ENCODE results near the gene CAPN14.

Gene CAPN14

DNA sequence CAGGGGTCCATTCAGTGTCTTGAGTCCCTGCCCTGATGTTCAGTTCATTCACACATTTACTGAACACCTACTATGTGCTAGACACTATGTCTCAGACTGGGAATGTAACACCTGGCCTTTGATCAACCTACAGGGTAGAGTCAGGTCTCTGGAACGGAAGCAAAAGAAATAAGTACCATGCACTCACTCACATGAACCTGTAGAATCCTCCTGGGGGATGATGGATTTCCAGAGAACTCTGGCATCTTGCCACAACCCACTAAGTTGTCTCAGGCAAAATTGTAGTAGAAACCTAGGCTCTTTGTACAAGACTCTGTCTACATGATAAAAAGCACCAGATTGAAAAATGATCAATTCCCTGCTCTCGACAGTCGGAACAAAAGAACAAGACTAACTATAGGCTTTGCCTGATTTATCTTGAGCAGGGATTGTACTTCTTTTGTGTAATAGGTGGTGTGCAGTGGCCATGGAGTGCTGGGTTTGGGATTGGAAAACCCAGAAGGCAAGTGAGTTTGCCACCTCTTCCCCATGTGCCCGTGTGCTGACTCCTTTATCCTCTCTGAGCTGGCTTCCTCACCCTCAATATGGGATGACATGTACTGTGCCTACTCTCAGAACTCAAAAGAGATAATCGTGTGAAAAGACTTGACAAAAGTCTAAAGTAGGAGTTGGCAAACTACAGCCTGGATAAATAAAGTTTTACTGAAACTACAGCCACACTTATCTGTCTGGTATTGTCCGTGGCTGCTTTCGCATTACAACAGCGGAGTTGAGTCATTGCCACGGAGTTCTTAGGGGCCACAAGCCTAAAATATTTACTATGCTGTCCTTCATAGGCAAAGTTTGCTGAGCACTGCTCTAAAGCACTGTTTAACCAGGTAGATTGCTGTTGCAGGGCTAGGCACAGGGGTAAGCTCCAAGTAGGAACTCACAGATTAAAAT is 4.4 kb downstream of the CAPN14 start:
- Histone ChIP-seq H3K27me3 (ENCODE audit: control insufficient read depth in 2 of 2, insufficient read depth in 2 of 2, low read length in 2 of 2) (no peaks in the 10 kb centered on the region), H3K4me1 (ENCODE audit: control insufficient read depth in 2 of 2, insufficient read depth in 2 of 2, low read length in 2 of 2) (no peaks in the 10 kb centered on the region), H3K36me3 (ENCODE audit: control insufficient read depth in 2 of 2, insufficient read depth in 2 of 2, low read length in 2 of 2) (no peaks in the 10 kb centered on the region), H3K4me3 (ENCODE audit: low read length in 2 of 2) (no peak overlapping the region), H3K9me3 (ENCODE audit: control insufficient read depth in 2 of 2, low read length in 2 of 2) (no peaks in the 10 kb centered on the region), H3K27ac (ENCODE audit: low read depth in 2 of 2, low read length in 2 of 2) (no peak overlapping the region), H3K9ac (ENCODE audit: low read depth in 1 of 2, low read length in 2 of 2) (no peak overlapping the region)

DNA sequence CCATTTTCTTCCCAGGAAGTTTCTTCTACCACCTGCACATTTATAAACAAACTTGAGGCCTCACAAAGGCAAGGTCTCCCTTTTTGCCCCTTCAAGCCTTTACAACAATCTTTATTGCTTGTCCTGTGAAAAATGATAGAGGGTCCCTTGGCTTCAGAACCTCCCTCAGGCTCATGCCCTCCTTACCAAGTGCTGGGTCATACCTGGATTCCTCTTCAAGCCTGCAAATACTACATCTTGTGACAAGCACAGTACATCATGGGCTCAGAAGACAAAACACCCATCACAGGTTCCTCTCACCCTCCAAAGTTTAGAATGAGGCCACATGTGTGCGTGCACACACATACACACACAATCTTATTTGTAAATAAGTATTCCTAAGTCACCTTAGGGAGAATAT is 9.1 kb downstream of the CAPN14 start:
- no peak overlapping the region for H3K27ac ChIP-seq (ENCODE audit: low read depth in 2 of 2, low read length in 2 of 2)
- H3K4me1 ChIP-seq (ENCODE audit: control insufficient read depth in 2 of 2, insufficient read depth in 2 of 2, low read length in 2 of 2) = no peaks in the 10 kb centered on the region
- H3K9ac ChIP-seq (ENCODE audit: low read depth in 1 of 2, low read length in 2 of 2) = no peak overlapping the region
- no peaks in the 10 kb centered on the region for H3K36me3 ChIP-seq (ENCODE audit: control insufficient read depth in 2 of 2, insufficient read depth in 2 of 2, low read length in 2 of 2)
- H3K27me3 ChIP-seq (ENCODE audit: control insufficient read depth in 2 of 2, insufficient read depth in 2 of 2, low read length in 2 of 2) = no peaks in the 10 kb centered on the region
- H3K4me3 ChIP-seq (ENCODE audit: low read length in 2 of 2) = no peak overlapping the region
- H3K9me3 ChIP-seq (ENCODE audit: control insufficient read depth in 2 of 2, low read length in 2 of 2) = no peaks in the 10 kb centered on the region

DNA sequence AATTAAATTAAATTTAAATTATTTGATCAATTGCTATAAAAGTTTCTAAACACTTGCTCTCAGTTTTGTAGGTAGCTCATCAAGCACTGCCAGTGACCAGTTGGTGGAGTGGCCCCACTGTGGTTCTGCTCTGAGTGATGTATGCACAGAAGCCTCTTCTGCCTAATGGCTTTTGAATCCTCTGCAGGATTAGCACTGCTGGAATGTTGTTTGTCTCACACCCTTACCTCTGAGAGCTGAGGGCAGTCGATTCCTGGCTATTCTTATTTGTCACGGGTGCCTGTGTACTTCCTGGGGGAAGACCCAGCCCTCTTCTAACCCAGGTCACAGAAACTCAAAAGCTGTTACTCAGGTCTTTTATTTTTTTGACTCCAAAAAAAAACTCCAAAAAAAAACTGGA is 9.5 kb downstream of the CAPN14 start:
- H3K36me3 ChIP-seq (ENCODE audit: control insufficient read depth in 2 of 2, insufficient read depth in 2 of 2, low read length in 2 of 2) = no peaks in the 10 kb centered on the region
- no peaks in the 10 kb centered on the region for H3K4me1 ChIP-seq (ENCODE audit: control insufficient read depth in 2 of 2, insufficient read depth in 2 of 2, low read length in 2 of 2)
- H3K9me3 ChIP-seq (ENCODE audit: control insufficient read depth in 2 of 2, low read length in 2 of 2) = no peaks in the 10 kb centered on the region
- H3K27ac ChIP-seq (ENCODE audit: low read depth in 2 of 2, low read length in 2 of 2) = no peak overlapping the region
- H3K4me3 ChIP-seq (ENCODE audit: low read length in 2 of 2) = no peak overlapping the region
- H3K9ac ChIP-seq (ENCODE audit: low read depth in 1 of 2, low read length in 2 of 2) = no peak overlapping the region
- no peaks in the 10 kb centered on the region for H3K27me3 ChIP-seq (ENCODE audit: control insufficient read depth in 2 of 2, insufficient read depth in 2 of 2, low read length in 2 of 2)

DNA sequence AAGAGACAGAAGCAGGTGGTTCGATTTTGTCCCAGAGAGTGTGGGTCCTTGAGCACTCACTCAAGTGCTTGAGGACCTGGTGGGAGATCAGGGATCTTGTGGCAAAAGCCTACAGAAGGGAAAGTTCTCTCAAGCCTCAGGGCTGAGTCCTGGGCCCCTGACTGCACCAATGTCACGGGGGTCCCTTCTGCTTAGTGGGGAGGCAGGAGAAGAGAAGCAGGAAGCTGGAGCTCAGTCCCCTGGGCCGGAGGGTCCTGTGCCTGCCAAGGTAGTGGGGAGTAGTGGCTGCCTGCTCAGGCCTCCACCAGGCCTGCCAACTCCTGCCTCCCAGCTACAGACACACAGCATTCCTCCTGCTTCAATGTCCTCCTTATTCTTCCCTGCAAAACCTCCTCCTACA is 11.7 kb downstream of the CAPN14 start:
- Histone ChIP-seq H3K27ac (ENCODE audit: low read depth in 2 of 2, low read length in 2 of 2) (no peak overlapping the region), H3K4me3 (ENCODE audit: low read length in 2 of 2) (no peak overlapping the region), H3K4me1 (ENCODE audit: control insufficient read depth in 2 of 2, insufficient read depth in 2 of 2, low read length in 2 of 2) (no peaks in the 10 kb centered on the region), H3K9me3 (ENCODE audit: control insufficient read depth in 2 of 2, low read length in 2 of 2) (no peaks in the 10 kb centered on the region), H3K27me3 (ENCODE audit: control insufficient read depth in 2 of 2, insufficient read depth in 2 of 2, low read length in 2 of 2) (no peaks in the 10 kb centered on the region), H3K36me3 (ENCODE audit: control insufficient read depth in 2 of 2, insufficient read depth in 2 of 2, low read length in 2 of 2) (no peaks in the 10 kb centered on the region), H3K9ac (ENCODE audit: low read depth in 1 of 2, low read length in 2 of 2) (no peak overlapping the region)

DNA sequence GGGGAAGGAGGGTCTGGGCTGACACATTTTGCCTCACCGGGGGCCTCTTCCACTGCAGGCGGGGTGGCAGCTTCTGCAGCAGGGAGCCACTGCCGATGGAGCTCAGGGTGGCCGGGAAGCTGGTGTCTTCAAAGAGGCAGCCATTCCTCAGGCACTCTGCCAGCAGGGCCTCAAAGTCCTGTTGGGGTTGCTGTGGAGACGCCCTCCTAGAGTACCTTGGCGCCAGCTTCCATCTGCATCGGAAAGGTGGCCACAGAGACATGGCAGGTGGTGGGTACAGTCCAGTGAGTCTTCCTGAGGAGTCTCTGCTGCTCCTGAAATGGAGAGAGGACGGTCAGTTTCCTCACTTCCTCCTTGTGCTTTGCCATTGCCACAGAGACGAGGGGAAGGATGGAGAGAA is 12.1 kb downstream of the CAPN14 start:
- H3K4me3 ChIP-seq (ENCODE audit: low read length in 2 of 2) = no peak overlapping the region

DNA sequence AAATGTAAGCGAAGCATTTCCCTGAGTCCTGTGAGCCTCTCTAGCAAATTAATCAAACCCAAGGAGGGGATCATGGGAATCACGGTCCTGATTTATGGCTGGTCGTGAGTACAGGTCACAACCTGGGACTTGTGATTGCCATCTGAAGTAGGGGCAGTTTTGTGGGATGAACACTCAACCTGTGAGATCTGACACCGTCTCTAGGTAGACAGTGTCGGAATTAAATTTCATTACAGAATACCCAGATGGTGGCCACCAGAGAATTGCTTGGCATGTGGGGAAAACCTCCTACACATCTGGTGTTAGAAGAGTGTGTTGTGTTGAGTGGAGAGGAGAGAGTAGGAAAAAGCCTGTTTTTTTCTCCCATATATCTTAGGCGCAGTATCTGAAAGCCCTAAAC is 12.5 kb downstream of the CAPN14 start:
- Histone ChIP-seq H3K27me3 (ENCODE audit: control insufficient read depth in 2 of 2, insufficient read depth in 2 of 2, low read length in 2 of 2) (no peaks in the 10 kb centered on the region), H3K36me3 (ENCODE audit: control insufficient read depth in 2 of 2, insufficient read depth in 2 of 2, low read length in 2 of 2) (no peaks in the 10 kb centered on the region), H3K27ac (ENCODE audit: low read depth in 2 of 2, low read length in 2 of 2) (no peak overlapping the region), H3K4me1 (ENCODE audit: control insufficient read depth in 2 of 2, insufficient read depth in 2 of 2, low read length in 2 of 2) (no peaks in the 10 kb centered on the region), H3K9me3 (ENCODE audit: control insufficient read depth in 2 of 2, low read length in 2 of 2) (no peaks in the 10 kb centered on the region), H3K4me3 (ENCODE audit: low read length in 2 of 2) (no peak overlapping the region), H3K9ac (ENCODE audit: low read depth in 1 of 2, low read length in 2 of 2) (no peak overlapping the region)

More for the DNA sequence above, 12.1 kb downstream of the CAPN14 start:
- H3K4me1 ChIP-seq (ENCODE audit: control insufficient read depth in 2 of 2, insufficient read depth in 2 of 2, low read length in 2 of 2) = no peaks in the 10 kb centered on the region
- no peaks in the 10 kb centered on the region for H3K9me3 ChIP-seq (ENCODE audit: control insufficient read depth in 2 of 2, low read length in 2 of 2)
- no peak overlapping the region for H3K9ac ChIP-seq (ENCODE audit: low read depth in 1 of 2, low read length in 2 of 2)
- H3K36me3 ChIP-seq (ENCODE audit: control insufficient read depth in 2 of 2, insufficient read depth in 2 of 2, low read length in 2 of 2) = no peaks in the 10 kb centered on the region
- H3K27me3 ChIP-seq (ENCODE audit: control insufficient read depth in 2 of 2, insufficient read depth in 2 of 2, low read length in 2 of 2) = no peaks in the 10 kb centered on the region
- H3K27ac ChIP-seq (ENCODE audit: low read depth in 2 of 2, low read length in 2 of 2) = no peak overlapping the region

DNA sequence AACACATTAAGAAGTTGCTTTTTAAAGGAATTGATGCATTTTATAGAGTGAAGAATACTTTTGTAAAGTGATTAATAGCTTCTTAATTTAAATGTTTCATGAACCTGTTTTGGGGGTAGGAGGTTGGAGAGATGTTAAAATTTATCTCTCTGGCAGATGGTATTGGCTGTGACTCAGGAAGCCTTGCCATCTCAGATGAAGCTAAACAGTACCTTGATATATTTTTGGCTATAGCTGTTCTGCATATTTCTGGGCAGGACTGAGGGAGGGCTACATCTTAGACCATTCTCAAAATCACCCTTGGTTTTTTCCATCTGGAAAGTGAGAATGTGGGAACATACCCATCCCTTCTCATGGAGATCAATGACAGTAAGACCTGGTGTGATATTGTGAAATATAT is 13.4 kb downstream of the CAPN14 start:
- Histone ChIP-seq H3K27me3 (ENCODE audit: control insufficient read depth in 2 of 2, insufficient read depth in 2 of 2, low read length in 2 of 2) (peaks cover 0 to 2% of the 10 kb centered on the region in 2 donors), H3K9ac (ENCODE audit: low read depth in 1 of 2, low read length in 2 of 2) (no peak overlapping the region), H3K36me3 (ENCODE audit: control insufficient read depth in 2 of 2, insufficient read depth in 2 of 2, low read length in 2 of 2) (no peaks in the 10 kb centered on the region), H3K9me3 (ENCODE audit: control insufficient read depth in 2 of 2, low read length in 2 of 2) (no peaks in the 10 kb centered on the region), H3K4me1 (ENCODE audit: control insufficient read depth in 2 of 2, insufficient read depth in 2 of 2, low read length in 2 of 2) (no peaks in the 10 kb centered on the region), H3K4me3 (ENCODE audit: low read length in 2 of 2) (no peak overlapping the region), H3K27ac (ENCODE audit: low read depth in 2 of 2, low read length in 2 of 2) (no peak overlapping the region)

DNA sequence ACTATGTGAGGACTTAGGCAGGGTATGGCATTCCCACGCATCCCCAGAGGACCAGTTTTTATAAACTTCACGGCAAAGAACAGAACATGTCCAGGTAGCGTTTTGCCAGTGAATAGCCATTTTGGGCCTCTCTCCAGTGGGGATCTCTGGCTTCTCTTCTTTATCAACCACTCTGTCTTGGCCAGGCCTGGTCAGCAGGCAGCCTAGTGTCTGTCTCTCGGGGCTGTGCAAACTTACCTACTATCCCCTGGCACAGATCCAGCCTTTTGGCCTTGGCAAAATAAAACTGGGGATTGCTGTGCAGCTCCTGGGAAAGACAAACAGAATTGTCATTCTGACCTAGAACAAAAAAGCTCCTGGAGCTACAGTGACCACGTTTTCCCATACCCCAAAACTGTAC is 14.5 kb downstream of the CAPN14 start:
- no peak overlapping the region for H3K27ac ChIP-seq (ENCODE audit: low read depth in 2 of 2, low read length in 2 of 2)
- H3K27me3 ChIP-seq (ENCODE audit: control insufficient read depth in 2 of 2, insufficient read depth in 2 of 2, low read length in 2 of 2) = peaks cover 0 to 2% of the 10 kb centered on the region in 2 donors
- no peaks in the 10 kb centered on the region for H3K9me3 ChIP-seq (ENCODE audit: control insufficient read depth in 2 of 2, low read length in 2 of 2)
- no peak overlapping the region for H3K9ac ChIP-seq (ENCODE audit: low read depth in 1 of 2, low read length in 2 of 2)
- H3K4me1 ChIP-seq (ENCODE audit: control insufficient read depth in 2 of 2, insufficient read depth in 2 of 2, low read length in 2 of 2) = no peaks in the 10 kb centered on the region
- H3K36me3 ChIP-seq (ENCODE audit: control insufficient read depth in 2 of 2, insufficient read depth in 2 of 2, low read length in 2 of 2) = no peaks in the 10 kb centered on the region
- H3K4me3 ChIP-seq (ENCODE audit: low read length in 2 of 2) = no peak overlapping the region

DNA sequence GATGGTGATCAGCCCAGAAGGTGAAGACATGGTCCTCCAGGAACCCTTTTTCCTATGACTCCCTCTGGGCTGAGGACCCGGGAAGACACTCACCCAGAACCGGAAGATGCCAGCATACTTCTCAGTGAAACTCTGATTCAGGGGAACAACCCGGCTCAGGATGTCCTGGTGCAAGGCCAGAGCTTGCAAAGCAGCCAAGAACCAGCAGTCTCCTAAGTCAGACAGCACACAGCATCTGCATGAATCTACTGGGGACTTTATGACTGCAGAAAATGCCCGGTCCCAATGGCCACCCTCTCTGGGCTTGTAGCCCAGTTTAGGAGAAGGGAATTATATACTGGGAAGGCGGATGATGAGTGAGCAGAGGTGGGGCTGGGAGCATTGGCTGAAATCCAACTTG is 15.3 kb downstream of the CAPN14 start:
- peaks cover 0 to 2% of the 10 kb centered on the region in 2 donors for H3K27me3 ChIP-seq (ENCODE audit: control insufficient read depth in 2 of 2, insufficient read depth in 2 of 2, low read length in 2 of 2)
- no peaks in the 10 kb centered on the region for H3K4me1 ChIP-seq (ENCODE audit: control insufficient read depth in 2 of 2, insufficient read depth in 2 of 2, low read length in 2 of 2)
- H3K27ac ChIP-seq (ENCODE audit: low read depth in 2 of 2, low read length in 2 of 2) = no peak overlapping the region
- H3K36me3 ChIP-seq (ENCODE audit: control insufficient read depth in 2 of 2, insufficient read depth in 2 of 2, low read length in 2 of 2) = no peaks in the 10 kb centered on the region
- no peak overlapping the region for H3K9ac ChIP-seq (ENCODE audit: low read depth in 1 of 2, low read length in 2 of 2)
- no peaks in the 10 kb centered on the region for H3K9me3 ChIP-seq (ENCODE audit: control insufficient read depth in 2 of 2, low read length in 2 of 2)
- no peak overlapping the region for H3K4me3 ChIP-seq (ENCODE audit: low read length in 2 of 2)

DNA sequence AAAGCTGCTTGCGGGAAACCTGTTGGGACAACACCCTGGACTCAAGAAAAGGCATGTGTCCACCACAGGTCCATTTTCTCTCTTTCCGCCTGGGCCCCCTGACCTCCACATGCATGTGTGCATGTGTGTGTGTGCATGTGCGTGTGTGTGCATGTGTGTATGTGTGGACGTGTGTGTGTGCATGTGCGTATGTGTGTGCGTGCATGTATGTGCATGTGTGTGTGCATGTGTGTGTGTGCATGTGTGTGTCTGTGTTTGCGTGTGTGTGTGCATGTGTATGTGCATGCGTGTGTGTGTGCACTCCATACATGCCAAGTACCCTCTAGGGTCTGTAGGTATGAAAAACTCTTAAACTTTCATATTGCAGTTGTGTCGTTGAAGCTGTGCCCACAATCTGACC is 16.3 kb downstream of the CAPN14 start:
- no peaks in the 10 kb centered on the region for H3K4me1 ChIP-seq (ENCODE audit: control insufficient read depth in 2 of 2, insufficient read depth in 2 of 2, low read length in 2 of 2)
- no peaks in the 10 kb centered on the region for H3K36me3 ChIP-seq (ENCODE audit: control insufficient read depth in 2 of 2, insufficient read depth in 2 of 2, low read length in 2 of 2)
- H3K9ac ChIP-seq (ENCODE audit: low read depth in 1 of 2, low read length in 2 of 2) = no peak overlapping the region
- no peak overlapping the region for H3K27ac ChIP-seq (ENCODE audit: low read depth in 2 of 2, low read length in 2 of 2)
- H3K4me3 ChIP-seq (ENCODE audit: low read length in 2 of 2) = no peak overlapping the region
- no peaks in the 10 kb centered on the region for H3K9me3 ChIP-seq (ENCODE audit: control insufficient read depth in 2 of 2, low read length in 2 of 2)
- peaks cover 0 to 2% of the 10 kb centered on the region in 2 donors for H3K27me3 ChIP-seq (ENCODE audit: control insufficient read depth in 2 of 2, insufficient read depth in 2 of 2, low read length in 2 of 2)
